H9 (cell line): ENCODE measurements around the gene PHAF1. TPM values are rescaled to one million over a fixed set of nuclear protein-coding genes. Genes with fewer than 3 reads are reported as not detected.

Experiments
- DNase-seq: peaks from one replicate; pipeline ENCODE4 v3.0.0-alpha.2; 2017
- H2AFZ ChIP-seq: one replicate; pipeline ENCODE4 v1.6.1; 2013; ENCODE audit warnings: mild to moderate bottlenecking, low read length, control low read depth, moderate library complexity
- H2AK5ac ChIP-seq: 2 replicates; pipeline ENCODE4 v1.6.1; 2013; ENCODE audit warnings: low read length, control low read depth, mixed read lengths; ENCODE audit not compliant: insufficient read length
- H2BK120ac ChIP-seq: one replicate; pipeline ENCODE4 v1.6.1; 2013; ENCODE audit warnings: low read depth, mild to moderate bottlenecking, low read length, control low read depth, inconsistent platforms; ENCODE audit not compliant: poor library complexity, severe bottlenecking
- H2BK12ac ChIP-seq: 2 replicates; pipeline ENCODE4 v1.6.1; 2013; ENCODE audit warnings: low read length, control low read depth, mixed read lengths, low read depth; ENCODE audit not compliant: insufficient read length
- H2BK15ac ChIP-seq: 2 replicates; pipeline ENCODE4 v1.6.1; 2013; ENCODE audit warnings: low read depth, low read length, control low read depth
- H2BK20ac ChIP-seq: one replicate; pipeline ENCODE4 v1.6.1; 2013; ENCODE audit warnings: low read depth, mild to moderate bottlenecking, low read length, control low read depth, inconsistent platforms; ENCODE audit not compliant: poor library complexity, severe bottlenecking
- H2BK5ac ChIP-seq: 2 replicates; pipeline ENCODE4 v1.6.1; 2013; ENCODE audit warnings: low read length, control low read depth, mixed read lengths; ENCODE audit not compliant: insufficient read length
- H3K14ac ChIP-seq: 2 replicates; pipeline ENCODE4 v1.6.1; 2013; ENCODE audit warnings: low read length, control low read depth; ENCODE audit not compliant: insufficient read depth
- H3K18ac ChIP-seq: 2 replicates; pipeline ENCODE4 v1.6.1; 2013; ENCODE audit warnings: low read depth, mild to moderate bottlenecking, mixed read lengths, low read length, control low read depth; ENCODE audit not compliant: insufficient read length
- H3K23ac ChIP-seq: 2 replicates; pipeline ENCODE4 v1.6.1; 2013; ENCODE audit warnings: low read length, control low read depth, mixed read lengths, low read depth; ENCODE audit not compliant: insufficient read length
- H3K23me2 ChIP-seq: 2 replicates; pipeline ENCODE4 v1.6.1; 2013; ENCODE audit warnings: low read depth, mild to moderate bottlenecking, mixed read lengths, low read length, control low read depth; ENCODE audit not compliant: insufficient read length, poor library complexity, severe bottlenecking
- H3K27ac ChIP-seq: 2 replicates; pipeline ENCODE4 v1.5.1; 2013; ENCODE audit warnings: low read length, control low read depth, mixed read lengths, low read depth; ENCODE audit not compliant: insufficient read length
- H3K27me3 ChIP-seq: 2 replicates; pipeline ENCODE4 v1.6.1; 2013; ENCODE audit warnings: low read length, control low read depth, inconsistent platforms; ENCODE audit not compliant: insufficient read depth
- H3K4ac ChIP-seq: 2 replicates; pipeline ENCODE4 v1.6.1; 2013; ENCODE audit warnings: low read depth, mild to moderate bottlenecking, control low read depth, inconsistent platforms, low read length, moderate library complexity
- H3K4me1 ChIP-seq: 2 replicates; pipeline ENCODE4 v1.6.1; 2013; ENCODE audit warnings: low read length, control low read depth, inconsistent platforms; ENCODE audit not compliant: insufficient read depth
- H3K4me2 ChIP-seq: 2 replicates; pipeline ENCODE4 v1.6.1; 2013; ENCODE audit warnings: low read length, control low read depth, mixed read lengths; ENCODE audit not compliant: insufficient read length, insufficient read depth
- H3K56ac ChIP-seq: 2 replicates; pipeline ENCODE4 v1.6.1; 2013; ENCODE audit warnings: low read depth, mild to moderate bottlenecking, mixed read lengths, low read length, control low read depth; ENCODE audit not compliant: insufficient read length
- H3K79me1 ChIP-seq: 2 replicates; pipeline ENCODE4 v1.6.1; 2013; ENCODE audit warnings: low read depth, mild to moderate bottlenecking, moderate library complexity, low read length, control low read depth, inconsistent platforms; ENCODE audit not compliant: insufficient read depth, poor library complexity, severe bottlenecking
- H3K79me2 ChIP-seq: 2 replicates; pipeline ENCODE4 v1.6.1; 2013; ENCODE audit warnings: low read length, control low read depth, inconsistent platforms; ENCODE audit not compliant: insufficient read depth
- H3K9ac ChIP-seq: 2 replicates; pipeline ENCODE4 v1.6.1; 2013; ENCODE audit warnings: low read length, control low read depth, mixed read lengths; ENCODE audit not compliant: insufficient read length; ENCODE audit errors: extremely low read depth
- H3K9me3 ChIP-seq: one replicate; pipeline ENCODE4 v1.6.1; 2013; ENCODE audit warnings: low read depth, low read length, inconsistent platforms; ENCODE audit not compliant: control insufficient read depth
- H3T11ph ChIP-seq: one replicate; pipeline ENCODE4 v1.6.1; 2013; ENCODE audit warnings: mild to moderate bottlenecking, low read length, control low read depth, inconsistent platforms
- H4K20me1 ChIP-seq: one replicate; pipeline ENCODE4 v1.6.1; 2013; ENCODE audit not compliant: control insufficient read depth, insufficient read length, insufficient read depth
- H4K5ac ChIP-seq: 2 replicates; pipeline ENCODE4 v1.6.1; 2013; ENCODE audit warnings: low read depth, mild to moderate bottlenecking, mixed read lengths, low read length, control low read depth; ENCODE audit not compliant: insufficient read length
- H4K8ac ChIP-seq: replicated peaks from 2 replicates; pipeline ENCODE4 v1.6.1; 2013; ENCODE audit warnings: low read length, control low read depth, mixed read lengths, low read depth; ENCODE audit not compliant: insufficient read length
- H4K91ac ChIP-seq: 2 replicates; pipeline ENCODE4 v1.6.1; 2013; ENCODE audit warnings: low read depth, mild to moderate bottlenecking, moderate library complexity, mixed read lengths, low read length, control low read depth; ENCODE audit not compliant: insufficient read length
- H3K27ac Mint-ChIP-seq, 3 experiments: 2 replicates in 2 of 3; 3 replicates in 1 of 3; pipeline ENCODE4 v1.8.0; 2020 to 2021; ENCODE audit warnings: mixed read lengths in 3 of 3, mild to moderate bottlenecking in 1 of 3, moderate library complexity in 1 of 3
- H3K27me3 Mint-ChIP-seq: 2 replicates; pipeline ENCODE4 v1.8.0; 2021; ENCODE audit warnings: low read depth, mild to moderate bottlenecking, moderate library complexity, mixed read lengths
- H3K36me3 Mint-ChIP-seq, 3 experiments: 2 replicates in 2 of 3; 3 replicates in 1 of 3; pipeline ENCODE4 v1.8.0; 2020 to 2021; ENCODE audit warnings: low read depth in 3 of 3, mixed read lengths in 3 of 3; ENCODE audit not compliant: insufficient read depth in 1 of 3
- H3K4me1 Mint-ChIP-seq, 2 experiments: 2 replicates each; pipeline ENCODE4 v1.8.0; 2020; ENCODE audit warnings: mixed read lengths in 2 of 2
- H3K4me3 Mint-ChIP-seq, 2 experiments: 2 replicates in 1 of 2; 3 replicates in 1 of 2; pipeline ENCODE4 v1.8.0; 2020 to 2021; ENCODE audit warnings: mild to moderate bottlenecking in 2 of 2, mixed read lengths in 2 of 2, moderate library complexity in 1 of 2
- H3K9me3 Mint-ChIP-seq, 2 experiments: 2 replicates in 1 of 2; 3 replicates in 1 of 2; pipeline ENCODE4 v1.8.0; 2020; ENCODE audit warnings: mild to moderate bottlenecking in 2 of 2, mixed read lengths in 2 of 2, moderate library complexity in 1 of 2
- CTCF ChIP-seq: fragments of 200-600 bp; sonication (generic); conservative IDR thresholded peaks from 3 replicates; pipeline ENCODE4 v1.8.0; 2021; ENCODE audit warnings: antibody characterized with exemption, mild to moderate bottlenecking
- WGBS: extraction: QIAGEN DNeasy Blood & Tissue Kit; methylation state at CpG from one replicate; pipeline ENCODE4 v1.1.7; 2013; ENCODE audit warnings: missing lambda C conversion rate, low lambda C conversion rate, mixed read lengths; ENCODE audit not compliant: insufficient read length; ENCODE audit errors: extremely low coverage; 5-methylcytosine and 5-hydroxymethylcytosine counted together
- total RNA-seq: library from RNA; stranded (reverse); gene quantifications from 2 replicates; pipeline ENCODE4 v1.2.1, GENCODE V29; 2021

Gene PHAF1
- total RNA-seq, 1 experiment from 2014 or later: 18.8 TPM

GRCh38 chr16:67181346-67181745 is 71.6 kb downstream of the PHAF1 start:
- Histone ChIP-seq H4K8ac (no peak overlapping the region), H3K27me3 (peaks cover 4% of the 10 kb centered on the region; the same call in 1 of the 2 replicates), H2BK15ac (no peak overlapping the region), H4K91ac (no peak overlapping the region), H2AFZ (no peak overlapping the region), H4K20me1 (no peaks in the 10 kb centered on the region), H3K23me2 (peaks cover 22% of the 10 kb centered on the region), H3K27ac (no peak overlapping the region), H3K23ac (no peak overlapping the region), H3K9ac (no peak overlapping the region), H2BK120ac (no peak overlapping the region), H3K4me1 (peaks cover 6% of the 10 kb centered on the region; the same call in 1 of the 2 replicates), H3K79me2 (no peaks in the 10 kb centered on the region), H3K14ac (no peak overlapping the region), H2BK20ac (no peak overlapping the region), H3K9me3 (no peaks in the 10 kb centered on the region), H3K4ac (no peak overlapping the region), H2AK5ac (no peak overlapping the region), H2BK5ac (no peak overlapping the region), H4K5ac (no peak overlapping the region), H2BK12ac (no peak overlapping the region), H3K79me1 (no peaks in the 10 kb centered on the region), H3K18ac (no peak overlapping the region), H3T11ph (no peak overlapping the region), H3K56ac (no peak overlapping the region), H3K4me2 (no peak overlapping the region)
- Mint-ChIP-seq H3K9me3 (no peaks in the 10 kb centered on the region; a peak in 1 of 5 replicates), H3K27ac (no peak overlapping the region), H3K36me3 (peaks cover 0 to 7% (median 4%) of the 10 kb centered on the region in 3 experiments; a peak in 2 of 7 replicates), H3K4me1 (peaks cover 20 to 23% of the 10 kb centered on the region in 2 experiments), H3K4me3 (no peak overlapping the region), H3K27me3 (peaks cover 40% of the 10 kb centered on the region)
- no peak for TF ChIP-seq CTCF
- no peak for DNase-seq
- no CpG with 5 or more reads among the region's 2 CpGs for WGBS
